AG04450 (cell line): Measurements from ENCODE around the gene GET4. TPM values are rescaled to one million over a fixed set of nuclear protein-coding genes. Genes with fewer than 3 reads are reported as not detected.

ENCODE experiments used
- CTCF ChIA-PET: fragments of 300-600, 350-600 bp; formaldehyde crosslinking; extraction: SDS; loops from one replicate; lab custom pipeline; 2022; ENCODE audit warnings: antibody characterized with exemption, inconsistent platforms; lab: Charles Lee
- POLR2A ChIA-PET: fragments of 350-600 bp; formaldehyde crosslinking; extraction: SDS; loops from one replicate; lab custom pipeline; 2021; ENCODE audit warnings: antibody characterized with exemption, inconsistent platforms; lab: Yijun Ruan, JAX
- DNase-seq: peaks from one replicate; pipeline ENCODE4 v3.0.0-alpha.2; 2011; ENCODE audit warnings: low read depth, low spot score
- H3K27ac ChIP-seq: one replicate; pipeline ENCODE4 v1.5.1; 2012; ENCODE audit warnings: low read depth, low read length, control low read depth
- H3K27me3 ChIP-seq: one replicate; pipeline ENCODE4 v1.6.0; 2012; ENCODE audit warnings: low read length; ENCODE audit not compliant: control insufficient read depth, insufficient read depth
- H3K4me3 ChIP-seq: 2 replicates; pipeline ENCODE4 v1.5.1; 2011; ENCODE audit warnings: mild to moderate bottlenecking, low read depth, low read length, control low read depth
- H3K9me3 ChIP-seq: 2 replicates; pipeline ENCODE4 v1.5.1; 2012; ENCODE audit warnings: low read length; ENCODE audit not compliant: control insufficient read depth, insufficient read depth
- CTCF ChIP-seq: IDR thresholded peaks from 2 replicates; pipeline ENCODE4 v1.5.1; 2011; ENCODE audit warnings: low read depth, low read length, control low read depth, inconsistent platforms
- polyA plus RNA-seq: library from polyadenylated mRNA; depleted of rRNA; stranded (reverse); fragments of >200 nt; gene quantifications from 2 replicates; pipeline ENCODE4 v1.2.3, GENCODE V29; 2011

GET4 gene
- polyA plus RNA-seq, 1 experiment = 13.9 TPM

GRCh38 chr7:932651-932975 is 56.3 kb downstream of the GET4 start:
- no peak for DNase-seq
- H3K27ac ChIP-seq = no peak overlapping the region
- no peak for TF ChIP-seq CTCF
- ChIA-PET CTCF (no interaction called here), POLR2A (no interaction called here)
- no peak overlapping the region for H3K4me3 ChIP-seq
- no peaks in the 10 kb centered on the region; the same call in 1 of the 2 replicates for H3K9me3 ChIP-seq
- no peaks in the 10 kb centered on the region for H3K27me3 ChIP-seq

GRCh38 chr7:934469-935163 is 58.3 kb downstream of the GET4 start:
- ChIA-PET POLR2A (no interaction called here), CTCF (no interaction called here)
- no peak for TF ChIP-seq CTCF

GRCh38 chr7:935164-935873 is 59.0 kb downstream of the GET4 start:
- H3K27me3 ChIP-seq = no peaks in the 10 kb centered on the region
- no peak for TF ChIP-seq CTCF
- H3K4me3 ChIP-seq = no peak overlapping the region
- H3K27ac ChIP-seq = no peak overlapping the region
- ChIA-PET POLR2A (no interaction called here), CTCF (no interaction called here)
- peaks cover 5% of the 10 kb centered on the region; the same call in 1 of the 2 replicates for H3K9me3 ChIP-seq
- DNase-seq = no peak

More at GRCh38 chr7:934469-935163, 58.3 kb downstream of the GET4 start:
- Histone ChIP-seq H3K4me3 (no peak overlapping the region), H3K27ac (no peak overlapping the region), H3K27me3 (no peaks in the 10 kb centered on the region), H3K9me3 (peaks cover 5% of the 10 kb centered on the region; the same call in 1 of the 2 replicates)
- DNase-seq = no peak

DNA sequence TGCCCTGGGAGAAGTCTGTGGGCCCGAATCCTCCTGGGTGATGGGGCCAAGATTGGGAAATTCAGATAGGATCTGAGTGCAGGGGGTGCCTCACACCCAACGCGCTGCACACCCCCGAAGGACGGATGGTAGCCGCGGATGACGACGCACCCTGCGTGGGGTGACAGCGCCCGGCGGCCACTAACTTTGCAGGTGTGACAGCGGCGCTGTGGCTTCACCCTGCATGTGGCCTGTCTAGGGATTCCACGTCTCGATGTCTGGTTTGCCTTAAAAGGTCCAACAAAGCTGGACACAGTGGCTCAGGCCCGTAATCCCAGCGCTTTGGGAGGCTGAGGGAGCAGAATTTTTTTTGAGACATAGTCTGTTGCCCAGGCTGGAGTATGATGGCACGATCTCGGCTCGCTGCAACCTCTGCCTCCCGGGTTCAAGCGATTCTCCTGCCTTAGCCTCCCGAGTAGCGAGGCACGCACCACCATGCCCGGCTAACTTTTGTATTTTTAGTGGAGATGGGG is 59.6 kb downstream of the GET4 start:
- Histone ChIP-seq H3K4me3 (no peak overlapping the region), H3K9me3 (peaks cover 5% of the 10 kb centered on the region; the same call in 1 of the 2 replicates), H3K27me3 (no peaks in the 10 kb centered on the region), H3K27ac (no peak overlapping the region)
- ChIA-PET POLR2A (no interaction called here), CTCF (no interaction called here)
- no peak for TF ChIP-seq CTCF
- DNase-seq = no peak
